GM12878 (cell line): ENCODE results near the gene ADGRG4. TPM values are rescaled to one million over a fixed set of nuclear protein-coding genes. Genes with fewer than 3 reads are reported as not detected.

Experiments
- ATAC-seq: fragments of 200-7000 bp; cut with Tn5 transposase; 3 replicates; pipeline ENCODE4 v1.9.1; 2020; ENCODE audit warnings: mild to moderate bottlenecking, moderate library complexity
- BruUV-seq: library from RNA; stranded (reverse); fragments of 400-500 nt; replicated peaks from 2 replicates; lab custom pipeline; 2021; lab: Mats Ljungman, UMichigan
- CTCF ChIA-PET: fragments of 300-600 bp; sonication (Branson Sonifier 250); formaldehyde crosslinking; extraction: SDS; loops from one replicate; lab custom pipeline; 2021; ENCODE audit warnings: inconsistent platforms; lab: Yijun Ruan, JAX
- POLR2A ChIA-PET: fragments of 350-600 bp; formaldehyde crosslinking; extraction: SDS; loops from one replicate; lab custom pipeline; 2021; ENCODE audit warnings: inconsistent platforms; lab: Charles Lee
- RAD21 ChIA-PET: fragments of 300-600 bp; sonication (Branson Sonifier 250); formaldehyde crosslinking; loops from one replicate; lab custom pipeline; 2023; ENCODE audit warnings: antibody characterized with exemption; ENCODE audit not compliant: unreplicated experiment; lab: Charles Lee
- SMC1A ChIA-PET: fragments of 300-600 bp; sonication (Branson Sonifier 250); formaldehyde crosslinking; loops from one replicate; lab custom pipeline; 2023; ENCODE audit not compliant: unreplicated experiment, uncharacterized antibody; lab: Charles Lee
- DNase-seq: peaks from one replicate; pipeline ENCODE4 v3.0.0-alpha.2; 2011; ENCODE audit warnings: low read depth, low spot score
- FAIRE-seq: peaks from 3 replicates; lab custom pipeline; 2011; peaks lifted over from hg19 to GRCh38; lab: Jason Lieb, UNC
- H2AFZ ChIP-seq: 2 replicates; pipeline ENCODE4 v1.6.0; 2011; ENCODE audit warnings: low read depth, low read length, control low read depth; ENCODE audit not compliant: control insufficient read depth
- H3K27ac ChIP-seq: 2 replicates; pipeline ENCODE4 v1.5.1; 2011; ENCODE audit warnings: control low read depth; ENCODE audit not compliant: control insufficient read depth, insufficient read depth
- H3K27me3 ChIP-seq, 2 experiments: replicated peaks in 1 of 2; 2 replicates each; pipeline versions ENCODE4 v1.6.0 to v1.6.1; 2011; ENCODE audit warnings: low read length in 1 of 2; ENCODE audit not compliant: control insufficient read depth in 2 of 2, insufficient read depth in 2 of 2
- H3K36me3 ChIP-seq, 2 experiments: 2 replicates each; pipeline ENCODE4 v1.5.1; 2011; ENCODE audit warnings: low read length in 1 of 2; ENCODE audit not compliant: control insufficient read depth in 2 of 2, insufficient read depth in 2 of 2
- H3K4me1 ChIP-seq: 2 replicates; pipeline ENCODE4 v1.6.1; 2011; ENCODE audit warnings: mild to moderate bottlenecking, low read length, moderate library complexity, mixed read lengths; ENCODE audit not compliant: control insufficient read depth, insufficient read depth
- H3K4me2 ChIP-seq: 2 replicates; pipeline ENCODE4 v1.6.0; 2011; ENCODE audit warnings: control low read depth; ENCODE audit not compliant: control insufficient read depth, insufficient read depth
- H3K4me3 ChIP-seq: fragments of 200-600 bp; sonication (generic); 2 replicates; pipeline ENCODE4 v1.5.1; 2016
- H3K79me2 ChIP-seq: 2 replicates; pipeline ENCODE4 v1.6.0; 2011; ENCODE audit warnings: low read length; ENCODE audit not compliant: control insufficient read depth, insufficient read depth
- H3K9ac ChIP-seq: 2 replicates; pipeline ENCODE4 v1.8.0; 2011; ENCODE audit warnings: low read length, control low read depth, mixed read lengths; ENCODE audit not compliant: control insufficient read depth, insufficient read depth
- H3K9me3 ChIP-seq: replicated peaks from 3 replicates; pipeline ENCODE4 v1.5.1; 2011; ENCODE audit warnings: mild to moderate bottlenecking, low read length; ENCODE audit not compliant: control insufficient read depth, insufficient read depth
- H4K20me1 ChIP-seq: 2 replicates; pipeline ENCODE4 v1.6.0; 2011; ENCODE audit not compliant: control insufficient read depth, insufficient read depth
- CEBPZ ChIP-seq: fragments of 150-350 bp; IDR thresholded peaks from 2 replicates; pipeline ENCODE4 v1.6.1; 2016; ENCODE audit warnings: low read depth, low read length
- CHD1 ChIP-seq: IDR thresholded peaks from 2 replicates; pipeline ENCODE4 v1.6.1; 2012; ENCODE audit warnings: low read depth, low read length, improper control_type of control experiment
- FOS ChIP-seq: IDR thresholded peaks from 3 replicates; pipeline ENCODE4 v1.6.1; 2011; ENCODE audit warnings: borderline replicate concordance; ENCODE audit not compliant: insufficient read length; ENCODE audit errors: extremely low read depth
- HCFC1 ChIP-seq: fragments of 150-350 bp; IDR thresholded peaks from 2 replicates; pipeline ENCODE4 v1.6.1; 2014; ENCODE audit warnings: low read length
- IKZF2 ChIP-seq, 2 experiments: fragments of 450-650 bp; IDR thresholded peaks; 2 replicates each; pipeline ENCODE4 v1.6.1; 2017; ENCODE audit warnings: mild to moderate bottlenecking in 2 of 2, moderate library complexity in 2 of 2
- MAX ChIP-seq: IDR thresholded peaks from 2 replicates; pipeline ENCODE4 v1.6.1; 2012; ENCODE audit warnings: low read depth, low read length, improper control_type of control experiment
- MTA2 ChIP-seq: fragments of 450-650 bp; IDR thresholded peaks from 2 replicates; pipeline ENCODE4 v1.6.1; 2016; ENCODE audit warnings: low read depth, mild to moderate bottlenecking, moderate library complexity
- MYB ChIP-seq: fragments of 150-350 bp; IDR thresholded peaks from 2 replicates; pipeline ENCODE4 v1.6.1; 2014; ENCODE audit warnings: mild to moderate bottlenecking, low read depth, low read length, borderline replicate concordance
- NR2F1 ChIP-seq: fragments of 450-650 bp; conservative IDR thresholded peaks from 2 replicates; pipeline ENCODE4 v1.6.1; 2017; ENCODE audit warnings: mild to moderate bottlenecking
- POLR2A ChIP-seq: IDR thresholded peaks from 2 replicates; pipeline ENCODE4 v1.6.1; 2011; ENCODE audit warnings: low read depth, mild to moderate bottlenecking, low read length
- POU2F2 ChIP-seq: IDR thresholded peaks from 3 replicates; pipeline ENCODE4 v1.6.1; 2011; ENCODE audit warnings: low read depth, mild to moderate bottlenecking, low read length, borderline replicate concordance
- RBBP5 ChIP-seq: fragments of 200-600 bp; sonication (generic); conservative IDR thresholded peaks from 2 replicates; pipeline ENCODE4 v1.6.1; 2016
- RCOR1 ChIP-seq: conservative IDR thresholded peaks from 2 replicates; pipeline ENCODE4 v1.6.1; 2012; ENCODE audit warnings: low read depth, low read length, improper control_type of control experiment
- REST ChIP-seq: IDR thresholded peaks from 2 replicates; pipeline ENCODE4 v1.6.1; 2012; ENCODE audit warnings: mild to moderate bottlenecking, low read depth, low read length
- SUPT20H ChIP-seq: IDR thresholded peaks from 2 replicates; pipeline ENCODE4 v1.6.1; 2011; ENCODE audit warnings: low read depth, mild to moderate bottlenecking, low read length, moderate library complexity, borderline replicate concordance; ENCODE audit not compliant: control insufficient read depth
- USF2 ChIP-seq: IDR thresholded peaks from 2 replicates; pipeline ENCODE4 v1.6.1; 2011; ENCODE audit warnings: low read depth, low read length, improper control_type of control experiment, borderline replicate concordance
- WRNIP1 ChIP-seq: IDR thresholded peaks from 2 replicates; pipeline ENCODE4 v1.6.1; 2011; ENCODE audit warnings: low read depth, low read length, improper control_type of control experiment, borderline replicate concordance
- WGBS: methylation state at CpG from one replicate; pipeline ENCODE4 v1.1.6; 2016; ENCODE audit warnings: low lambda C conversion rate; ENCODE audit not compliant: insufficient replicate concordance, insufficient coverage; ENCODE audit errors: missing lambda C conversion rate; 5-methylcytosine and 5-hydroxymethylcytosine counted together
- in situ Hi-C: fragments of 300-500 bp; cut with MboI; formaldehyde crosslinking; loops from 9 replicates; pipeline ENCODE4 v1.14.3; 2018; ENCODE audit warnings: mixed read lengths
- intact Hi-C: fragments of 100-400 bp; cut with micrococcal nuclease; formaldehyde crosslinking; loops from one replicate; pipeline ENCODE4 v1.14.2; 2022; ENCODE audit not compliant: unreplicated experiment
- polyA plus RNA-seq, 11 experiments: library from polyadenylated mRNA; depleted of rRNA in 4 of 11; unstranded in 6 of 11; stranded (reverse) in 5 of 11; fragments of >200 nt; fragmentation: Nextera tagmentation in 4 of 11; fragmentation: Illumina TruSeq in 1 of 11; extraction: Ambion mirVana in 4 of 11; extraction: Trizol in 1 of 11; gene quantifications; 1 replicate in 1 of 11; 2 replicates in 10 of 11; pipeline versions ENCODE4 v1.2.1 to v1.2.3, GENCODE V29; 2011 to 2016; ENCODE audit warnings: inconsistent platforms in 2 of 11, missing spikeins in 2 of 11, low read depth in 1 of 11
- total RNA-seq, 4 experiments: library from RNA; depleted of rRNA in 3 of 4; stranded (reverse); fragments of >200 nt in 3 of 4; fragmentation: Illumina TruSeq in 1 of 4; extraction: Trizol in 1 of 4; gene quantifications; 2 replicates each; pipeline versions ENCODE4 v1.2.1 to v1.2.3, GENCODE V29; 2013 to 2021

The ADGRG4 gene
- total and polyA plus RNA-seq, 10 of the 15 experiments (the other 5 are each of a cell fraction or from before 2014, with no cell fraction given): not detected

GRCh38 chrX:136261321-136261720 is 39.4 kb upstream of the ADGRG4 start (continued):
- TF ChIP-seq REST (no peak), MYB (no peak), SUPT20H (no peak), HCFC1 (no peak), MAX (no peak), POLR2A (no peak), RBBP5 (no peak), FOS (no peak)

- in situ Hi-C loops: loop anchor here (10.0 kb wide), 2 partner anchors 227 to 433 kb away; no protein-coding TSS in a partner anchor
- H2AFZ ChIP-seq: no peak overlapping the region
- no peak for ATAC-seq
- H3K79me2 ChIP-seq: no peaks in the 10 kb centered on the region
- no peaks in the 10 kb centered on the region for H3K27me3 ChIP-seq
- no peak overlapping the region for H3K4me2 ChIP-seq
- CTCF ChIA-PET: no interaction called here
- H3K36me3 ChIP-seq: no peaks in the 10 kb centered on the region
- H4K20me1 ChIP-seq: no peaks in the 10 kb centered on the region
- POLR2A ChIA-PET: interaction anchor here (0.5 kb wide), 1 partner anchor 75 kb away, joined by 3 read pairs; no protein-coding TSS in a partner anchor
- H3K4me3 ChIP-seq: no peak overlapping the region
- SMC1A ChIA-PET: no interaction called here
- DNase-seq: no peak
- H3K9me3 ChIP-seq: no peaks in the 10 kb centered on the region
- BruUV-seq: no TSS peak
- H3K27ac ChIP-seq: no peak overlapping the region
- FAIRE-seq: no peak
- WGBS: 48% methylated on average over 5 of the region's 5 CpGs
- no peaks in the 10 kb centered on the region for H3K4me1 ChIP-seq
- no peak overlapping the region for H3K9ac ChIP-seq
- intact Hi-C loops: no loop called here
- RAD21 ChIA-PET: no interaction called here
- TF ChIP-seq USF2 (no peak), WRNIP1 (no peak), MTA2 (no peak), IKZF2 (IDR thresholded peaks at IDR 0.05) (no peak), CHD1 (no peak), RCOR1 (no peak), POU2F2 (no peak), CEBPZ (no peak), NR2F1 (no peak), POLR2A (no peak)
Observed at GRCh38 chrX:136262243-136262642, 38.5 kb upstream of the ADGRG4 start.
